Measurements from ENCODE around the gene NR2E3.

Gene NR2E3

GRCh38 chr15:71781179-71781964, 29.0 kb upstream of the NR2E3 start:
- peak overlapping the region; percentile 31 for H3K4me3 ChIP-seq (replicated peaks; ENCODE audit: low read depth, low read length)
- no peak for DNase-seq (ENCODE audit: extremely low read depth, insufficient read length)
- no peaks in the 10 kb centered on the region for H3K36me3 ChIP-seq (ENCODE audit: control insufficient read depth, insufficient read depth, low read length)
- TF ChIP-seq CTCF (IDR thresholded peaks at IDR 0.05; ENCODE audit: insufficient read depth, low read length, poor library complexity, severe bottlenecking), result no peak
- H3K27me3 ChIP-seq (replicated peaks; ENCODE audit: control insufficient read depth, insufficient read depth, low read length), result no peaks in the 10 kb centered on the region

- Histone ChIP-seq H3K4me3 (replicated peaks; ENCODE audit: low read depth, low read length) (peak overlapping the region; percentile 31), H3K36me3 (ENCODE audit: control insufficient read depth, insufficient read depth, low read length) (no peaks in the 10 kb centered on the region), H3K27me3 (replicated peaks; ENCODE audit: control insufficient read depth, insufficient read depth, low read length) (no peaks in the 10 kb centered on the region)
- no peak for TF ChIP-seq CTCF (IDR thresholded peaks at IDR 0.05; ENCODE audit: insufficient read depth, low read length, poor library complexity, severe bottlenecking)
- no peak for DNase-seq (ENCODE audit: extremely low read depth, insufficient read length)
These were observed 28.4 kb upstream of the NR2E3 start for GRCh38 chr15:71781965-71782265.

- no peaks in the 10 kb centered on the region for H3K27me3 ChIP-seq (replicated peaks; ENCODE audit: control insufficient read depth, insufficient read depth, low read length)
These were observed 27.8 kb upstream of the NR2E3 start for GRCh38 chr15:71782422-71783165.

GRCh38 chr15:71784719-71785118, 25.6 kb upstream of the NR2E3 start:
- Histone ChIP-seq H3K27me3 (replicated peaks; ENCODE audit: control insufficient read depth, insufficient read depth, low read length) (no peaks in the 10 kb centered on the region), H3K4me3 (replicated peaks; ENCODE audit: low read depth, low read length) (no peak overlapping the region), H3K36me3 (ENCODE audit: control insufficient read depth, insufficient read depth, low read length) (no peaks in the 10 kb centered on the region)
- TF ChIP-seq CTCF (IDR thresholded peaks at IDR 0.05; ENCODE audit: insufficient read depth, low read length, poor library complexity, severe bottlenecking), result peak; percentile 64
- DNase-seq (ENCODE audit: extremely low read depth, insufficient read length), result no peak

More at GRCh38 chr15:71782422-71783165, 27.8 kb upstream of the NR2E3 start:
- no peak for DNase-seq (ENCODE audit: extremely low read depth, insufficient read length)
- no peak overlapping the region for H3K4me3 ChIP-seq (replicated peaks; ENCODE audit: low read depth, low read length)
- TF ChIP-seq CTCF (IDR thresholded peaks at IDR 0.05; ENCODE audit: insufficient read depth, low read length, poor library complexity, severe bottlenecking), result no peak
- no peaks in the 10 kb centered on the region for H3K36me3 ChIP-seq (ENCODE audit: control insufficient read depth, insufficient read depth, low read length)

GRCh38 chr15:71785996-71786395, 24.4 kb upstream of the NR2E3 start:
- no peak for TF ChIP-seq CTCF (IDR thresholded peaks at IDR 0.05; ENCODE audit: insufficient read depth, low read length, poor library complexity, severe bottlenecking)

More at GRCh38 chr15:71785996-71786395, 24.4 kb upstream of the NR2E3 start:
- Histone ChIP-seq H3K4me3 (replicated peaks; ENCODE audit: low read depth, low read length) (no peak overlapping the region), H3K36me3 (ENCODE audit: control insufficient read depth, insufficient read depth, low read length) (no peaks in the 10 kb centered on the region), H3K27me3 (replicated peaks; ENCODE audit: control insufficient read depth, insufficient read depth, low read length) (no peaks in the 10 kb centered on the region)
- no peak for DNase-seq (ENCODE audit: extremely low read depth, insufficient read length)
